Measurements from ENCODE around the gene MUC2.

Gene MUC2

DNA sequence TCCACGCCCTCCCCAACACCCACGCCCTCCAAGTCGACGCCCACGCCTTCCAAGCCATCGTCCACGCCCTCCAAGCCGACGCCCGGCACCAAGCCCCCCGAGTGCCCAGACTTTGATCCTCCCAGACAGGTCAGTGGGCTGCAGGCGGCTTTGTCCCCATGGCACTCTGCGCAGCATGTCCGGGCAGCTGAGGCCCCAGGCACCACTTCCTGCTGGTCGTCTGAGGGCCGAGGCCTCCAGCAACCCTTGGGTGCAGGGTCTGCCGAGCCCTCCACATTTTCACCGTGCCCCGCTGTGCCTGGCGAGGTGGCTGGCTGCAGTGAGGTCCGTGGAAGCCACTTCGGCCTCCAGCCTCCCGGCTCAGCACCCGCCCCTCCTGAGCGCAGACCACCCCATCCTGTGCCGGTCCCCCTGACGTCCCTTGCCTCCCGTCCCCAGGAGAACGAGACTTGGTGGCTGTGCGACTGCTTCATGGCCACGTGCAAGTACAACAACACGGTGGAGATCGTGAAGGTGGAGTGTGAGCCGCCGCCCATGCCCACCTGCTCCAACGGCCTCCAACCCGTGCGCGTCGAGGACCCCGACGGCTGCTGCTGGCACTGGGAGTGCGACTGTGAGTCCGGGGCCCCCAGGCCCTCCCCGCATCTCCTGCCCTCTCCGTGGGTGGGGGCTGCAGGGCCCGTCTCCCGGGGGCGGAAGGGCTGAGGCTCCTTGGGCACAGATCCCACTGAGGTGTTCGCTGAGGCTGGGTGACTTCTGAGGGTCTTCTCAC lies 26.8 kb downstream of the MUC2 start:
- no peaks in the 10 kb centered on the region for H4K20me1 ChIP-seq (ENCODE audit: insufficient read depth, low read length, poor library complexity, severe bottlenecking)
- TF ChIP-seq EZH2phosphoT487 (IDR thresholded peaks at IDR 0.05; ENCODE audit: borderline replicate concordance), result no peak
- TF ChIP-seq, protein P1, sequence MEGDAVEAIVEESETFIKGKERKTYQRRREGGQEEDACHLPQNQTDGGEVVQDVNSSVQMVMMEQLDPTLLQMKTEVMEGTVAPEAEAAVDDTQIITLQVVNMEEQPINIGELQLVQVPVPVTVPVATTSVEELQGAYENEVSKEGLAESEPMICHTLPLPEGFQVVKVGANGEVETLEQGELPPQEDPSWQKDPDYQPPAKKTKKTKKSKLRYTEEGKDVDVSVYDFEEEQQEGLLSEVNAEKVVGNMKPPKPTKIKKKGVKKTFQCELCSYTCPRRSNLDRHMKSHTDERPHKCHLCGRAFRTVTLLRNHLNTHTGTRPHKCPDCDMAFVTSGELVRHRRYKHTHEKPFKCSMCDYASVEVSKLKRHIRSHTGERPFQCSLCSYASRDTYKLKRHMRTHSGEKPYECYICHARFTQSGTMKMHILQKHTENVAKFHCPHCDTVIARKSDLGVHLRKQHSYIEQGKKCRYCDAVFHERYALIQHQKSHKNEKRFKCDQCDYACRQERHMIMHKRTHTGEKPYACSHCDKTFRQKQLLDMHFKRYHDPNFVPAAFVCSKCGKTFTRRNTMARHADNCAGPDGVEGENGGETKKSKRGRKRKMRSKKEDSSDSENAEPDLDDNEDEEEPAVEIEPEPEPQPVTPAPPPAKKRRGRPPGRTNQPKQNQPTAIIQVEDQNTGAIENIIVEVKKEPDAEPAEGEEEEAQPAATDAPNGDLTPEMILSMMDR (conservative IDR thresholded peaks at IDR 0.05; ENCODE audit: low read length), result no peak
- no peak overlapping the region for H3K4me2 ChIP-seq (ENCODE audit: low read depth, low read length, poor library complexity, severe bottlenecking)
- no peaks in the 10 kb centered on the region for H3K36me3 ChIP-seq (ENCODE audit: insufficient read depth, low read length)
- no peaks in the 10 kb centered on the region for H3K4me1 ChIP-seq (ENCODE audit: insufficient read depth, low read length, poor library complexity, severe bottlenecking)
- no peaks in the 10 kb centered on the region for H3K79me2 ChIP-seq (ENCODE audit: insufficient read depth, low read length)
- H3K27me3 ChIP-seq (ENCODE audit: insufficient read depth, low read length, poor library complexity, severe bottlenecking), result no peaks in the 10 kb centered on the region
- no peak overlapping the region for H2AFZ ChIP-seq (ENCODE audit: low read length)
- H3K9me2 ChIP-seq (replicated peaks; ENCODE audit: low read depth, low read length), result no peaks in the 10 kb centered on the region
- H3K9ac ChIP-seq (ENCODE audit: low read depth, low read length, poor library complexity, severe bottlenecking), result no peak overlapping the region
- peaks cover 9% of the 10 kb centered on the region; the same call in 1 of the 2 replicates for H3K9me3 ChIP-seq (ENCODE audit: insufficient read depth, low read depth, low read length)
- H3K4me3 ChIP-seq (ENCODE audit: low read length, poor library complexity, severe bottlenecking), result no peak overlapping the region
- H3F3A ChIP-seq (ENCODE audit: low read depth), result no peaks in the 10 kb centered on the region

DNA sequence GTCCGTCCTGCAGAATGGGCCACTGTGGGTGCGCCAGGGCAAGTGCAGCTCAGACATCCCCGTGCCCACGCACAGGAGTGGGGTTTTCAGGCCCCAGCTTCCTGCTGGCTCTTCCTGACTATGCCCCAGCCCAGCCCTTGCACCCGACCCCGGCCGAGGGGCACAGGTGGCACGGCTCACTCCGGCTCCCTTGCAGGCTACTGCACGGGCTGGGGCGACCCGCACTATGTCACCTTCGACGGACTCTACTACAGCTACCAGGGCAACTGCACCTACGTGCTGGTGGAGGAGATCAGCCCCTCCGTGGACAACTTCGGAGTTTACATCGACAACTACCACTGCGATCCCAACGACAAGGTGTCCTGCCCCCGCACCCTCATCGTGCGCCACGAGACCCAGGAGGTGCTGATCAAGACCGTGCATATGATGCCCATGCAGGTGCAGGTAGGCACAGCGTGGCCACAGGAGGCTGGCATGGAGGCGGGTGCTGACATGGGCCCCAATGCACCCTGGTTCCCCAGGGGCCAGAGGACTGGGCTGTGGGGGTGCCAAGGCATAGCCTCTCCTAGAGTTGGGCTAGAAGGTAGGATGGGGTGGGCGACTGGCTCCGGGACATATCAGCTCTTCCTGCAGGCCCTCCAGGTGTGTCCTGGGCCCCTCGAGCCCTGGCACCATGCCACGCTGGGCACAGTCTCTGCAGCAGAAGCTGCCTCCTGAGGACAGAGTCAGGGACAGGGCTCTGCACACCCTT lies 27.7 kb downstream of the MUC2 start:
- Histone ChIP-seq H3K4me3 (ENCODE audit: low read length, poor library complexity, severe bottlenecking) (no peak overlapping the region), H4K20me1 (ENCODE audit: insufficient read depth, low read length, poor library complexity, severe bottlenecking) (no peaks in the 10 kb centered on the region), H2AFZ (ENCODE audit: low read length) (no peak overlapping the region), H3K9me3 (ENCODE audit: insufficient read depth, low read depth, low read length) (peaks cover 9% of the 10 kb centered on the region; the same call in 1 of the 2 replicates), H3K27me3 (ENCODE audit: insufficient read depth, low read length, poor library complexity, severe bottlenecking) (no peaks in the 10 kb centered on the region), H3F3A (ENCODE audit: low read depth) (no peaks in the 10 kb centered on the region), H3K9ac (ENCODE audit: low read depth, low read length, poor library complexity, severe bottlenecking) (no peak overlapping the region), H3K4me1 (ENCODE audit: insufficient read depth, low read length, poor library complexity, severe bottlenecking) (no peaks in the 10 kb centered on the region), H3K9me2 (replicated peaks; ENCODE audit: low read depth, low read length) (no peaks in the 10 kb centered on the region), H3K4me2 (ENCODE audit: low read depth, low read length, poor library complexity, severe bottlenecking) (no peak overlapping the region), H3K79me2 (ENCODE audit: insufficient read depth, low read length) (no peaks in the 10 kb centered on the region), H3K36me3 (ENCODE audit: insufficient read depth, low read length) (no peaks in the 10 kb centered on the region)
- no peak for TF ChIP-seq EZH2phosphoT487 (IDR thresholded peaks at IDR 0.05; ENCODE audit: borderline replicate concordance)
- TF ChIP-seq, protein P1 (conservative IDR thresholded peaks at IDR 0.05; ENCODE audit: low read length), result no peak

DNA sequence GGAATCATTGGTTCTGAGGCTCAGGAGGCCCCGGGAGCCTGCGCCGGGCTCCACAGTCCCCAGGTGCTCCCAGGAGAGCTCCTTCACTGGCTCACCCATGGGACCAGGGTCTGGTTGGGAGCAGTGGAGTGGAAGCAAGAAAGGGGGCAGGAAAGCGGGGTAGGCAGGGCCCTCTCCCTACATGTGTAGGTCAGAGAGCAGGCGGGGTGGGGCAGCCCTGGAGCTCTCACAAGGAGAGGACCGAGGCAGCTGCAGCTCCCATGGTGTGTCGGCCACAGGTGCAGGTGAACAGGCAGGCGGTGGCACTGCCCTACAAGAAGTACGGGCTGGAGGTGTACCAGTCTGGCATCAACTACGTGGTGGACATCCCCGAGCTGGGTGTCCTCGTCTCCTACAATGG lies 28.3 kb downstream of the MUC2 start:
- H3K9ac ChIP-seq (ENCODE audit: low read depth, low read length, poor library complexity, severe bottlenecking), result no peak overlapping the region
- no peaks in the 10 kb centered on the region for H3F3A ChIP-seq (ENCODE audit: low read depth)
- H3K9me3 ChIP-seq (ENCODE audit: insufficient read depth, low read depth, low read length), result peaks cover 9% of the 10 kb centered on the region; the same call in 1 of the 2 replicates
- H3K36me3 ChIP-seq (ENCODE audit: insufficient read depth, low read length), result no peaks in the 10 kb centered on the region
- H3K4me1 ChIP-seq (ENCODE audit: insufficient read depth, low read length, poor library complexity, severe bottlenecking), result no peaks in the 10 kb centered on the region
- TF ChIP-seq, protein P1 (conservative IDR thresholded peaks at IDR 0.05; ENCODE audit: low read length), result no peak
- no peak for TF ChIP-seq EZH2phosphoT487 (IDR thresholded peaks at IDR 0.05; ENCODE audit: borderline replicate concordance)
- no peak overlapping the region for H3K4me2 ChIP-seq (ENCODE audit: low read depth, low read length, poor library complexity, severe bottlenecking)
- H2AFZ ChIP-seq (ENCODE audit: low read length), result no peak overlapping the region
- H3K79me2 ChIP-seq (ENCODE audit: insufficient read depth, low read length), result no peaks in the 10 kb centered on the region
- H3K9me2 ChIP-seq (replicated peaks; ENCODE audit: low read depth, low read length), result no peaks in the 10 kb centered on the region
- no peaks in the 10 kb centered on the region for H4K20me1 ChIP-seq (ENCODE audit: insufficient read depth, low read length, poor library complexity, severe bottlenecking)
- no peaks in the 10 kb centered on the region for H3K27me3 ChIP-seq (ENCODE audit: insufficient read depth, low read length, poor library complexity, severe bottlenecking)
- H3K4me3 ChIP-seq (ENCODE audit: low read length, poor library complexity, severe bottlenecking), result no peak overlapping the region
